Suppressor macrophage (primary cell): Measurements from ENCODE around the gene GFRA1.
A peak's percentile ranks its signal among the peaks of the same experiment; 100 is the strongest.

Source experiments
- DNase-seq, 4 experiments: peaks; one replicate each; pipeline ENCODE4 v3.0.0-alpha.2; 2020 to 2022

The GFRA1 gene

DNA sequence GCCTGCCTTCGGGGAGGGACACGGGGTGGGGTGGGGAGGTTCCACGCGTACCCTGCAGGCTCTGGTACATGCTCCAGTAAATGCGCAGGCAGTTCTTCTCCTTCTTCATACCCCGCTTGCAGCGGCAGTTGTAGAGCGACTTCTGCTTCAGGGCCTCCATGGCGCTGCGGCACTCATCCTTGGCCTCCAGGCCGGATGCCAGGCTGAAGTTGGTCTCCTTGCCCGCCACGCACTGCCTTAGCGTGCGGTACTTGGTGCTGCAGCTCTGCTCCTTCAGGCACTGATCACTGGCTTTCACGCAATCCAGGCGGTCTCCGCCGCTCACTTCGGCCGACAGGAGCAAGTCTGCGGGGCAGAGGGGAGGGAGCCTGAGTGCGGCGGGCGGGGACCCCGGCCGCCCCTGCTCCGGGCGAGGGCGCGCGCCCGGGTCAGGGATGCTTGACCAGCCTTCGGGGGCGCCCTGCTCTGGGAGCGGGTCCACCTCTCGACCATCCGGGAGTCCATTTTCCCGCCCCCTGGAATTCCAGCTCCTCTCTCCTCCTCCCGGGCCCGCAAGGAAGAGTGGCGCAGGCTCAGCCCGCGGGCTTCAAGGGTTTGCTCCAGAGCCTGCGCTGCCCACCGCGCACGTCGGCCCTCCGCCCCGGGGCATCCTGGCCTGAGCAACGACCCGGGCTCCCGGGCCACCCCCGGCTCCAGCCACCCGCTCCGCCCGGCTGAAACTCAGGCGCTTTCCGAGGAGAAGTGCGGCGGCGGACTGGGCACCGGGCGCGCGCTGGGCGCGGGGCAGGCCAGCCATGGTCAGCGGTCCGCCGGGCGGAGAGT, 2.0 kb downstream of the GFRA1 start:
- peak in 1 of 4 experiments; percentile 9 for DNase-seq

DNA sequence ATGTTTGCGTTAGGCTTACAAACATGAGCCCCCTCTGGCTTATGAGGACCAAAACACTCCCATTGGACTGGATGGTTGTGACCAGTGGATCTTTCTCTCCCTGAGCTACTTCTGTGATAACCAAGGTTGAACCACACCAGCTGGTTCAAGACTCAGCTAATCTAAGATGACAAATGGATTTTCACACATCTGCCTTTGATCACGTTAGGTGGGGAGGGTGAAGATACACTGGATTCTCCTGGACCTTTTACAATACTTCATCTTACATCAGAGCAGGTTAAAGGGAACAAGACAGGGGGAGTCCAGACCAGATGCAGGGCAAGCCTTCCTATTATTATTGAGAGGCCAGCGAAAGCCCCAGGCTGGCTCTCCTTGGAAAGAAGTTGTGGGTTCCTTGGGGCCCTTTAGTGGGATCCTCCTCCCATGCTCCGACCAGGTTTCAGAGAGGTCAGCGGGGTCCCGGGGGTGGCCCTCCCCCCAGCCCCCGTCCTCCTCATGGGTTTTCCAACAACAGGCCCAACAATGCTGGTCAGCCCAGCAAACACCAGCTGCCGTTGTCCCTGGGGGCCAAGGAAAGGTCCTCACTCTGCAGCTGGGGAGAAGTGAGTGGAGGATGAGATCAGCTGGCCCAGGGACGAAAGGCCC, 2.8 kb downstream of the GFRA1 start:
- DNase-seq, result no peak

- no peak for DNase-seq
Measured at GRCh38 chr10:116269619-116270018, 3.4 kb downstream of the GFRA1 start.

GRCh38 chr10:116268976-116269375, 4.0 kb downstream of the GFRA1 start:
- DNase-seq, result no peak

GRCh38 chr10:116265686-116266085, 7.3 kb downstream of the GFRA1 start:
- DNase-seq, result no peak

DNA sequence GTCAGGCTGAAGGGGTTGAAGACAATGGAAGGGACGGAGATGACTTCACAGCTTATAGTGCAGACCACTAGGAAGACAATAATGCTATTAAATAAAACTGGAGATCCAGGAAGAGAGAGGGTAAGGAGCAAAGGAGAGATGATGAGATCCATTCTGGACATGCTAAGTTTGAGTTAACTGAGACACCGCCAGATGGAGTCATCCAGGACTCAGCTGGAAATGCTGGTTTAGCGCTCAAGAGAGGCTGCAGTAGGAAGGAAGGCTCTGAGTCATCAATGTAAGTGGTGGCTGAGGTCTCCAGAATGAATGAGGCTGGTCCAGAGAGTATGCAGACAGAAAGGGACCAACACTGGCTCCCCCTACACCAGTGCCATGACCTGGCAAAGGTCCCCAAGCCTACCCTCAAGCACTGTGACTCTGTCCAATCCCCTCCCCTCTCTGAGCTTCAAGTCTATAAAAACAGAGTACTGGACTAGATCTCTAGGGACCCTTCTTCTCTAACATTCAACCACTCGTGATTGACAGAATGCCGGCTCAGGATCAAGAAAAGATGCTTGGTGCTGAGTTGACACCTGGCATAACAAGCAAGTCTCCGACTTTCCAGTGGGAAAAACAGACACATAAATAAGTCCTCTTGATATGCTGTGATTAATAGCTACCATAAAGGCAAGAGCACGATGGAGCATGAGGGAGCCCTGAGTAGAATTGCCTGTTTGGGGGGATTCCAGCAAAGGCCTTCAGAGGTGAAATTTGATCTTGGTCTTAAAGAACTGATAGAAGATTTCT, 8.9 kb downstream of the GFRA1 start:
- no peak for DNase-seq

GRCh38 chr10:116262678-116263077, 10.3 kb downstream of the GFRA1 start:
- no peak for DNase-seq

GRCh38 chr10:116260599-116260998, 12.4 kb downstream of the GFRA1 start:
- no peak for DNase-seq

DNA sequence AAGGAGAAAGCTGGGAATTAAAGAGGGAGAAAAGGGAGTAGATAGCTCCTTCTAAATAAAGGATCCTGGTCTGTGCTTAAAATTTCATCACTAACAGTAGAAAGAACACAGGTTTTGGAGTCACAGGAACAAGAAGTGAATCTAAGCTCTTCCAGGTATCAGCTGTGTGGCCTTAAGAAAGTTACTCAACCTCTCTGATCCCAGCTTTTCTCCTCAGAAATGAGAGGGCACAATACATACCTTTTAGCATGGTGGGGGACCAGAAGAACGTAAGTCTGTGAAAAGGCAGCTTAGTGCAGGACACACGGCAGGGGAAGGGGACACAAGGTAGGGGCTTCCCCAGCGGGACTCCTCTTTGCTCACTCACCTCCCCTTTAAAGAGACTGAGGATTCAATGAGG, 13.4 kb downstream of the GFRA1 start:
- DNase-seq, result no peak

- DNase-seq, result no peak
Measured at GRCh38 chr10:116257785-116258184, 15.2 kb downstream of the GFRA1 start.

- DNase-seq, result no peak
Measured at GRCh38 chr10:116256752-116257259, 16.2 kb downstream of the GFRA1 start.

GRCh38 chr10:116255886-116256751, 16.9 kb downstream of the GFRA1 start:
- DNase-seq, result no peak

- DNase-seq, result no peak
Measured at GRCh38 chr10:116254422-116255155, 18.4 kb downstream of the GFRA1 start.

DNA sequence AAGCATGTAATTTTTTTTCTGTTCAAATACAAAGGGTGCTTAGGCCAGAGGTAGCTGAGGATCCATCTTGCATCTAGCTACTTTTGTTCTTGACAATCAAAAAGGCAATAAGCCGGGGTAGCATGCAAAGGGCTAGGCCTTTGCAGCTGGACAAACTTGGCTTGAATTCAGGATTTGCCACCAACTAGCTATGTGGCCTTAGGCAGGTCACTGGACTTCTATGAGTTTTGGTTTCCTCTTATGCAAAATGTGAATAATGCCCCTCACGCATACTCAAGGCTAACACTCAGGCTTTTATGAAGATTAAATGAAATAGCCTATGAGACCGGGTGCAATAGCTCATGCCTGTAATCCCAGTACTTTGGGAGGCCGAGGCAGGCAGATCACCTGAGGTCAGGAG, 19.3 kb downstream of the GFRA1 start:
- no peak for DNase-seq

GRCh38 chr10:116251602-116252395, 21.2 kb downstream of the GFRA1 start:
- no peak for DNase-seq

- no peak for DNase-seq
Measured at GRCh38 chr10:116247691-116248090, 25.3 kb downstream of the GFRA1 start.

DNA sequence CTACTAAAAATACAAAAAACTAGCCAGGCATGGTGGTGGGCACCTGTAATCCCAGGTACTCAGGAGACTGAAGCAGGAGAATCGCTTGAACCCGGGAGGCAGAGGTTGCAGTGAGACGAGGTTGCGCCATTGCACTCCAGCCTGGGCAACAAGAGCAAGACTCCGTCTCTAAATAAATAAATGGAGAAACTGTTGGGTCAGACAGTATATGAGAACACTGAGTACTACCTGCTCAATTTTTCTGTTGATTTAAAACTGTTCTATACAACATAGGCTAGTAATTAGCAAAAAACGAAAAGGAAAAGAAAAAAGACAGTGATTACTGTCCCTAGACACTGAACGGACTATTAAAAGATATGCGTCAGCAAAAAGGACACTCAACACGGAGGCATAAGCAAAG, 26.7 kb downstream of the GFRA1 start:
- no peak for DNase-seq

GRCh38 chr10:116245156-116245555, 27.9 kb downstream of the GFRA1 start:
- DNase-seq, result no peak

DNA sequence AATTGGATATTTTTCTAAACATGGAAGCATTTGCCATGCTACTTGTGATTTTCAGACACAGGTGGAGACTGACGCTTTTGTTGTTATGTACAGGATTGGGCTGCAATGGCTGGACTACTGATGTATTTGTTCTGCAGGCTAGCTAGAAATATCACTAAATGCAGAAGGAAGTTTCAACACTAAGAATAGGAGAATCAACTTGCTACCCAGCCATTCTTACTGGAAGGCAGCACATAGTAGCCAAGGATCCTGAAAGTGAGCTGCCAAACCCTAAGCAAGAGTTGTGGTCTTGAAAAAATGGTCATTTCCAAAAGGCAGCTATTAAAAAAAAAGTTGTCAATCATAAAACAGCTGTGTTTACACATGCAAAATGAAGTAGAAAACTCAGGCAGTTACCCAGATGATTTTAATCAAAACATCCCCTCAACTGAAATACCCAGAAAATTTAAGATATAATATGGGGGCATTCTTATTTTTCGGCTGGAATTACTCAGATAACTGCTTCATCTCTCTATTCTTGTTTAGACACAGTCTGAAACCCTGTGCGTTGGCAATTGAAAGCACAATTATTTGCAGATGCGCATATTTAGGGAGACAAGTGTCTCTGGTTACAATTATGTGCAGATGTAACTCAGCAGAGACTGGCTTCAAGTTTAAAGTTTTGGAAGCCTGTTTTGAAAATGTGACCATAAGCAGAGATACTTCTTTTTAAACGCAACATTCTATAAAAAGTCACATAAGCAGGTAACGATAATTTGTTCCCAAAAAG, 31.2 kb downstream of the GFRA1 start:
- no peak for DNase-seq

DNA sequence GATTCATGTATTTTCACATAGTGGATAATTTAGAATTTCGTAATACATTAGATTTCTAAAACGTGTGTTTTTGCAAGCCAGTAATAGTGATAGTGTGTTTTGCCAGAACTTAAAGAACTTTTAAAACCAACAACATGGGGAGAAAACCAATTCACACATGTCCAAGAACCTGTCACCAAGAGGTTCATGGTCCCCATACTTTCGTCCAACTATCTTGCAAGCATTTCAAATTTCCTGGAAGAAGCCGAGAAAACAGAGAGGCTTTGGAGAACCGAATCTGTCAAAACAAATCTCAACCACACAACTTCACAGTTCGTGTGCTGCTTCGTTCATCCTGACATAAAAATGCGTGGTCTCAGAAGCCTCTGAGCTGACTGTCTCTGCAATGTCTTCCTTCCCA, 31.9 kb downstream of the GFRA1 start:
- no peak for DNase-seq
